ENCODE measurements around the gene CD48. TPM values are rescaled to one million over a fixed set of nuclear protein-coding genes. Genes with fewer than 3 reads are reported as not detected.

The CD48 gene
- polyA plus RNA-seq, 1 of the 3 experiments (the other 2 are of a cell fraction), result not detected

DNA sequence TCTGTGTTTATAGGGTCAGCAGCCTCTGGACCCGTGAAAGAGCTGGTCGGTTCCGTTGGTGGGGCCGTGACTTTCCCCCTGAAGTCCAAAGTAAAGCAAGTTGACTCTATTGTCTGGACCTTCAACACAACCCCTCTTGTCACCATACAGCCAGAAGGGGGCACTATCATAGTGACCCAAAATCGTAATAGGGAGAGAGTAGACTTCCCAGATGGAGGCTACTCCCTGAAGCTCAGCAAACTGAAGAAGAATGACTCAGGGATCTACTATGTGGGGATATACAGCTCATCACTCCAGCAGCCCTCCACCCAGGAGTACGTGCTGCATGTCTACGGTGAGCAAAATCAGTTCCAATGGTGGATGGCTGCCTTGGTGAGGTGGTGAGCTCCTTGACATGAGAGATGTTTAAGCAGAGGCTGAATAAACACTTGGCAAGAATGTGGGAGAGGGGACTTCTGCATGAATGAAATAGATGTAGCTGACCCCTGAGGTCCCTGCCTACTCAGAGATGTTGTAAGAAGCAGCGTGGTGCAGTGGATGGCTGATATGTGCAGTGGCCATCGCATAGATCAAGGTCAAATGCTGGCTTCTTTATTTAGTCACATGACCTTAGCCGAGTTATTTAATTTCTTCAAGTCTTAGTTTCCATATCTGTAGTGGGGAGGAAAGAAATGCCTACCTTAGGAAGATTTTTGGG, 36.7 kb upstream of the CD48 start:
- H4K20me1 ChIP-seq (ENCODE audit: insufficient read depth), result no peaks in the 10 kb centered on the region
- no peak for DNase-seq
- no peaks in the 10 kb centered on the region for H3K9me2 ChIP-seq
- peak; percentile 5; the same call in 1 of the 2 replicates for TF ChIP-seq FOSL2 (IDR thresholded peaks at IDR 0.05; ENCODE audit: borderline replicate concordance, low read depth)
- no peak for TF ChIP-seq ELF1 (IDR thresholded peaks at IDR 0.05)
- TF ChIP-seq, protein P1, sequence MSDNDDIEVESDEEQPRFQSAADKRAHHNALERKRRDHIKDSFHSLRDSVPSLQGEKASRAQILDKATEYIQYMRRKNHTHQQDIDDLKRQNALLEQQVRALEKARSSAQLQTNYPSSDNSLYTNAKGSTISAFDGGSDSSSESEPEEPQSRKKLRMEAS (IDR thresholded peaks at IDR 0.05; ENCODE audit: low read depth), result no peak
- TF ChIP-seq, protein P2, sequence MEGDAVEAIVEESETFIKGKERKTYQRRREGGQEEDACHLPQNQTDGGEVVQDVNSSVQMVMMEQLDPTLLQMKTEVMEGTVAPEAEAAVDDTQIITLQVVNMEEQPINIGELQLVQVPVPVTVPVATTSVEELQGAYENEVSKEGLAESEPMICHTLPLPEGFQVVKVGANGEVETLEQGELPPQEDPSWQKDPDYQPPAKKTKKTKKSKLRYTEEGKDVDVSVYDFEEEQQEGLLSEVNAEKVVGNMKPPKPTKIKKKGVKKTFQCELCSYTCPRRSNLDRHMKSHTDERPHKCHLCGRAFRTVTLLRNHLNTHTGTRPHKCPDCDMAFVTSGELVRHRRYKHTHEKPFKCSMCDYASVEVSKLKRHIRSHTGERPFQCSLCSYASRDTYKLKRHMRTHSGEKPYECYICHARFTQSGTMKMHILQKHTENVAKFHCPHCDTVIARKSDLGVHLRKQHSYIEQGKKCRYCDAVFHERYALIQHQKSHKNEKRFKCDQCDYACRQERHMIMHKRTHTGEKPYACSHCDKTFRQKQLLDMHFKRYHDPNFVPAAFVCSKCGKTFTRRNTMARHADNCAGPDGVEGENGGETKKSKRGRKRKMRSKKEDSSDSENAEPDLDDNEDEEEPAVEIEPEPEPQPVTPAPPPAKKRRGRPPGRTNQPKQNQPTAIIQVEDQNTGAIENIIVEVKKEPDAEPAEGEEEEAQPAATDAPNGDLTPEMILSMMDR (IDR thresholded peaks at IDR 0.05), result peak; percentile 39; the same call in 1 of the 2 replicates
- H2AFZ ChIP-seq (ENCODE audit: low read depth), result no peak overlapping the region
- no peaks in the 10 kb centered on the region for H3K4me1 ChIP-seq (ENCODE audit: control insufficient read depth in 1 of 2, insufficient read depth in 2 of 2, low read depth in 1 of 2, low read length in 1 of 2)
- no peak overlapping the region for H3K27ac ChIP-seq (ENCODE audit: low read depth in 2 of 2, low read length in 1 of 2)
- H3K9me3 ChIP-seq, result no peaks in the 10 kb centered on the region
- H3F3A ChIP-seq (replicated peaks; ENCODE audit: insufficient read depth), result no peaks in the 10 kb centered on the region
- H3K36me3 ChIP-seq (replicated peaks in 1 of 2; ENCODE audit: control insufficient read depth in 1 of 2, insufficient read depth in 2 of 2, low read length in 1 of 2), result no peaks in the 10 kb centered on the region
- peaks cover 15% of the 10 kb centered on the region; the same call in 1 of the 2 replicates for H3K27me3 ChIP-seq (ENCODE audit: insufficient read depth)
- H3K4me3 ChIP-seq (ENCODE audit: low read depth in 2 of 2, low read length in 1 of 2), result no peak overlapping the region
- H3K4me2 ChIP-seq, result no peak overlapping the region
- no peak overlapping the region for H3K9ac ChIP-seq
- ChIA-PET POLR2A (no interaction called here), CTCF (interaction anchor here (0.7 kb wide), 1 partner anchor 28 kb away, joined by 3 read pairs; no protein-coding TSS in a partner anchor)
- WGBS (ENCODE audit: low lambda C conversion rate), result 10% methylated on average over 10 of the region's 10 CpGs
- no peaks in the 10 kb centered on the region for H3K79me2 ChIP-seq (ENCODE audit: insufficient read depth)

DNA sequence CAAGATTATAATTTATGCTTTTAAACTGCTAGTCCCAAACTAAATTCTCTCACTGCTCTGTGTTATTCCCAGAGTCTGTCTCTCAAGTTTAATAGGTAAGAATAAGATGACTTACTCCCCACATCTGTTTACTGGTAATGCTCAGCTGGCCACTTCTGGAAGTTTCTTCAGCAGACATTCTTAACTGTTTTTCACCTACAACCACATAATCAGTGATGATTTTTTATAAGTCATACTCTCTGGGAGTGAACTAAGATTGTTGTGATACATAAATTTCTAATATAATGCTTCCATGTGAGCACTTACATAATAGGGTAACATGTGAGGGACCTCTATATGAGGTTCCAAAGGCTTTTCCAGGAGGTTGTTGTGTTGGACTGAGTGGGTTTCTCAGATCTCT, 36.1 kb upstream of the CD48 start:
- ChIA-PET CTCF (interaction anchor here (1.1 kb wide), 1 partner anchor 30 kb away, joined by 3 read pairs; no protein-coding TSS in a partner anchor), POLR2A (no interaction called here)
- H3K4me2 ChIP-seq, result no peak overlapping the region
- no peak overlapping the region for H3K4me3 ChIP-seq (ENCODE audit: low read depth in 2 of 2, low read length in 1 of 2)
- no peaks in the 10 kb centered on the region for H3K9me2 ChIP-seq
- H3F3A ChIP-seq (replicated peaks; ENCODE audit: insufficient read depth), result no peaks in the 10 kb centered on the region
- H2AFZ ChIP-seq (ENCODE audit: low read depth), result no peak overlapping the region
- no peaks in the 10 kb centered on the region for H3K36me3 ChIP-seq (replicated peaks in 1 of 2; ENCODE audit: control insufficient read depth in 1 of 2, insufficient read depth in 2 of 2, low read length in 1 of 2)
- H3K9ac ChIP-seq, result no peak overlapping the region
- no peak overlapping the region for H3K27ac ChIP-seq (ENCODE audit: low read depth in 2 of 2, low read length in 1 of 2)
- no peaks in the 10 kb centered on the region for H4K20me1 ChIP-seq (ENCODE audit: insufficient read depth)
- H3K79me2 ChIP-seq (ENCODE audit: insufficient read depth), result no peaks in the 10 kb centered on the region
- peaks cover 13% of the 10 kb centered on the region; the same call in 1 of the 2 replicates for H3K27me3 ChIP-seq (ENCODE audit: insufficient read depth)
- no peak for DNase-seq
- TF ChIP-seq EP300 (IDR thresholded peaks at IDR 0.05; ENCODE audit: borderline replicate concordance in 1 of 2, low read depth in 1 of 2, low read length in 1 of 2), result no peak
- H3K4me1 ChIP-seq (ENCODE audit: control insufficient read depth in 1 of 2, insufficient read depth in 2 of 2, low read depth in 1 of 2, low read length in 1 of 2), result no peaks in the 10 kb centered on the region
- H3K9me3 ChIP-seq, result no peaks in the 10 kb centered on the region

DNA sequence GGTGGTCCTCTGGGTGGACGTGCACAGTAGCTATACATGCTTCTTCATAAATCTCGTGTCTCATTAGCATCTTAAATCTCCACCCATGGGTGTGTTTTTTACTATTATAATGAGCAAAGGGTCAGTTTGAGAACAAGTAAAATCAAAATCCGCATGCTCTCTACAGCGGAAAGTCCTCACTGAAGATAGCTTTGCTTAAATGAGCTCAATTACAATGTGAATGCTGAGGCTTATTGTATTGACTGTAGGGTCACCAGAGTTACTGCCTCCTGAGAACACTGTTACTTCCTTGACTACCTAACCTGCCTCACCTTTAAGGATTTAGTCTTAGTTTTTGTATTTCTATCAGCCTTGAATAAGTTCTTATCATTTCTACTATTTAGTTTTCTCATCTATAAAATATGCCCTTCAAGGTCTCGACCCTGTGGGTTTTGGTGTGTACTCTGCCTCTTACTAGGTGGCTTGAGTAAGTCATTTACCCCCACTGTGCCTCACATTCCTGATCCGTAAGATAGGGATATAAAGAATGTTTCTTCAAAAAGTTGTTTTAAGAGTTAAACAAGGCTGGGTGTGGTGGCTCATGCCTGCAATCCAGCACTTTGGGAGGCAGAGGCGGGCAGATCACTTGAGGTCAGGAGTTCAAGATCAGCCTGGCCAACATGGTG, 35.3 kb upstream of the CD48 start:
- H3K9me2 ChIP-seq, result no peaks in the 10 kb centered on the region
- ChIA-PET CTCF (interaction anchor here (1.1 kb wide), 1 partner anchor 30 kb away, joined by 3 read pairs; no protein-coding TSS in a partner anchor), POLR2A (no interaction called here)
- no peak for DNase-seq
- H3K4me3 ChIP-seq (ENCODE audit: low read depth in 2 of 2, low read length in 1 of 2), result no peak overlapping the region
- peaks cover 6% of the 10 kb centered on the region; the same call in 1 of the 2 replicates for H3K27me3 ChIP-seq (ENCODE audit: insufficient read depth)
- H3K4me2 ChIP-seq, result no peak overlapping the region
- 10% methylated on average over 7 of the region's 7 CpGs for WGBS (ENCODE audit: low lambda C conversion rate)
- no peak overlapping the region for H2AFZ ChIP-seq (ENCODE audit: low read depth)
- H3K9me3 ChIP-seq, result no peaks in the 10 kb centered on the region
- H3F3A ChIP-seq (replicated peaks; ENCODE audit: insufficient read depth), result no peaks in the 10 kb centered on the region
- no peak overlapping the region for H3K27ac ChIP-seq (ENCODE audit: low read depth in 2 of 2, low read length in 1 of 2)
- no peaks in the 10 kb centered on the region for H3K4me1 ChIP-seq (ENCODE audit: control insufficient read depth in 1 of 2, insufficient read depth in 2 of 2, low read depth in 1 of 2, low read length in 1 of 2)
- no peaks in the 10 kb centered on the region for H3K79me2 ChIP-seq (ENCODE audit: insufficient read depth)
- no peak overlapping the region for H3K9ac ChIP-seq
- H4K20me1 ChIP-seq (ENCODE audit: insufficient read depth), result no peaks in the 10 kb centered on the region
- no peaks in the 10 kb centered on the region for H3K36me3 ChIP-seq (replicated peaks in 1 of 2; ENCODE audit: control insufficient read depth in 1 of 2, insufficient read depth in 2 of 2, low read length in 1 of 2)
- TF ChIP-seq RXRA (IDR thresholded peaks at IDR 0.05; ENCODE audit: borderline replicate concordance, low read depth) (no peak), YY1 (IDR thresholded peaks at IDR 0.05; ENCODE audit: low read depth) (no peak), FOXM1 (IDR thresholded peaks at IDR 0.05; ENCODE audit: low read depth) (no peak), RFX5 (IDR thresholded peaks at IDR 0.05; ENCODE audit: low read length) (no peak)
- TF ChIP-seq, protein P3, sequence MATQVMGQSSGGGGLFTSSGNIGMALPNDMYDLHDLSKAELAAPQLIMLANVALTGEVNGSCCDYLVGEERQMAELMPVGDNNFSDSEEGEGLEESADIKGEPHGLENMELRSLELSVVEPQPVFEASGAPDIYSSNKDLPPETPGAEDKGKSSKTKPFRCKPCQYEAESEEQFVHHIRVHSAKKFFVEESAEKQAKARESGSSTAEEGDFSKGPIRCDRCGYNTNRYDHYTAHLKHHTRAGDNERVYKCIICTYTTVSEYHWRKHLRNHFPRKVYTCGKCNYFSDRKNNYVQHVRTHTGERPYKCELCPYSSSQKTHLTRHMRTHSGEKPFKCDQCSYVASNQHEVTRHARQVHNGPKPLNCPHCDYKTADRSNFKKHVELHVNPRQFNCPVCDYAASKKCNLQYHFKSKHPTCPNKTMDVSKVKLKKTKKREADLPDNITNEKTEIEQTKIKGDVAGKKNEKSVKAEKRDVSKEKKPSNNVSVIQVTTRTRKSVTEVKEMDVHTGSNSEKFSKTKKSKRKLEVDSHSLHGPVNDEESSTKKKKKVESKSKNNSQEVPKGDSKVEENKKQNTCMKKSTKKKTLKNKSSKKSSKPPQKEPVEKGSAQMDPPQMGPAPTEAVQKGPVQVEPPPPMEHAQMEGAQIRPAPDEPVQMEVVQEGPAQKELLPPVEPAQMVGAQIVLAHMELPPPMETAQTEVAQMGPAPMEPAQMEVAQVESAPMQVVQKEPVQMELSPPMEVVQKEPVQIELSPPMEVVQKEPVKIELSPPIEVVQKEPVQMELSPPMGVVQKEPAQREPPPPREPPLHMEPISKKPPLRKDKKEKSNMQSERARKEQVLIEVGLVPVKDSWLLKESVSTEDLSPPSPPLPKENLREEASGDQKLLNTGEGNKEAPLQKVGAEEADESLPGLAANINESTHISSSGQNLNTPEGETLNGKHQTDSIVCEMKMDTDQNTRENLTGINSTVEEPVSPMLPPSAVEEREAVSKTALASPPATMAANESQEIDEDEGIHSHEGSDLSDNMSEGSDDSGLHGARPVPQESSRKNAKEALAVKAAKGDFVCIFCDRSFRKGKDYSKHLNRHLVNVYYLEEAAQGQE (IDR thresholded peaks at IDR 0.05; ENCODE audit: low read depth, low read length), result no peak
- TF ChIP-seq, protein P4, sequence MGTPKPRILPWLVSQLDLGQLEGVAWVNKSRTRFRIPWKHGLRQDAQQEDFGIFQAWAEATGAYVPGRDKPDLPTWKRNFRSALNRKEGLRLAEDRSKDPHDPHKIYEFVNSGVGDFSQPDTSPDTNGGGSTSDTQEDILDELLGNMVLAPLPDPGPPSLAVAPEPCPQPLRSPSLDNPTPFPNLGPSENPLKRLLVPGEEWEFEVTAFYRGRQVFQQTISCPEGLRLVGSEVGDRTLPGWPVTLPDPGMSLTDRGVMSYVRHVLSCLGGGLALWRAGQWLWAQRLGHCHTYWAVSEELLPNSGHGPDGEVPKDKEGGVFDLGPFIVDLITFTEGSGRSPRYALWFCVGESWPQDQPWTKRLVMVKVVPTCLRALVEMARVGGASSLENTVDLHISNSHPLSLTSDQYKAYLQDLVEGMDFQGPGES (IDR thresholded peaks at IDR 0.05; ENCODE audit: low read depth, low read length), result no peak
